Right ventricle myocardium inferior (tissue), 1 donor: ENCODE results near the gene FASN. TPM values are rescaled to one million over a fixed set of nuclear protein-coding genes. Genes with fewer than 3 reads are reported as not detected.

Experiments used
- ATAC-seq: fragments of 200-7000 bp; cut with Tn5 transposase; one replicate; pipeline ENCODE4 v1.9.1; 2020; ENCODE audit warnings: mild to moderate bottlenecking, moderate library complexity
- DNase-seq: peaks from one replicate; pipeline ENCODE4 v3.0.0; 2021; ENCODE audit errors: missing footprints
- intact Hi-C: fragments of 100-400 bp; cut with DNase I; formaldehyde crosslinking; loops from one replicate; pipeline ENCODE4 v1.11.0; 2022
- total RNA-seq: library from RNA; stranded (reverse); fragmentation: NEBNext Ultra II Directional; extraction: Animal tissue kit (Norgen Biotek cat#: 25700); gene quantifications from one replicate; pipeline ENCODE4 v1.2.1, GENCODE V29; 2021
- donor health status: DM: no; HTN: yes; CAD: no; lungs with severe emphysema.

FASN gene
- total RNA-seq, 1 donor from 2014 or later, result 46.6 TPM

GRCh38 chr17:82105417-82105881 lies 7.4 kb upstream of the FASN start:
- DNase-seq (no peak), ATAC-seq (no peak)
- intact Hi-C loops, result no loop called here

- intact Hi-C loops, result no loop called here
- DNase-seq (no peak), ATAC-seq (no peak)
Measured at GRCh38 chr17:82104797-82105416, 6.9 kb upstream of the FASN start.

GRCh38 chr17:82103553-82104451 lies 5.8 kb upstream of the FASN start:
- intact Hi-C loops, result no loop called here
- DNase-seq, result no peak
- ATAC-seq, result peak; percentile 20

- ATAC-seq, result no peak
- intact Hi-C loops, result no loop called here
- DNase-seq, result no peak
Measured at GRCh38 chr17:82101767-82102679, 4.0 kb upstream of the FASN start.

GRCh38 chr17:82101301-82101715 lies 3.3 kb upstream of the FASN start:
- no peak for DNase-seq
- no peak for ATAC-seq
- intact Hi-C loops, result no loop called here

- intact Hi-C loops, result no loop called here
- ATAC-seq, result no peak
Measured at GRCh38 chr17:82100502-82101298, 2.7 kb upstream of the FASN start.

GRCh38 chr17:82098939-82099763 lies 1.1 kb upstream of the FASN start:
- DNase-seq (peak; percentile 74), ATAC-seq (peak; percentile 1)
- intact Hi-C loops, result loop anchor here (1.0 kb wide), 1 partner anchor 62 kb away; the partner anchor contains the start of gene DCXR

More at GRCh38 chr17:82100502-82101298, 2.7 kb upstream of the FASN start:
- no peak for DNase-seq

GRCh38 chr17:82097919-82098168 lies 192 bp downstream of the FASN start:
- no peak for DNase-seq
- no peak for ATAC-seq
- intact Hi-C loops, result loop anchor here (1.0 kb wide), 1 partner anchor 61 kb away; the partner anchor contains the start of gene DCXR

GRCh38 chr17:82097184-82097918 lies 685 bp downstream of the FASN start:
- DNase-seq (no peak), ATAC-seq (no peak)
- intact Hi-C loops, result no loop called here

GRCh38 chr17:82096709-82097183 lies 1.3 kb downstream of the FASN start:
- ATAC-seq (no peak), DNase-seq (no peak)
- intact Hi-C loops, result no loop called here

GRCh38 chr17:82095777-82096708 lies 2.0 kb downstream of the FASN start:
- DNase-seq (peak; percentile 43), ATAC-seq (no peak)
- intact Hi-C loops, result no loop called here

GRCh38 chr17:82094931-82095776 lies 2.9 kb downstream of the FASN start:
- DNase-seq (peak; percentile 67), ATAC-seq (no peak)
- intact Hi-C loops, result no loop called here

- intact Hi-C loops, result no loop called here
- DNase-seq (peak; percentile 65), ATAC-seq (no peak)
Measured at GRCh38 chr17:82092995-82093751, 4.9 kb downstream of the FASN start.

- DNase-seq (peak; percentile 39), ATAC-seq (no peak)
- intact Hi-C loops, result no loop called here
Measured at GRCh38 chr17:82092628-82092994, 5.4 kb downstream of the FASN start.
